GM13976 (cell line): ENCODE results near the gene NENF.
"Not testable (repeated sequence)": the region's sequence is repeated elsewhere in the genome, so short reads cannot be mapped to it uniquely, and the experiment has no call there.

Source experiments
- DNase-seq: peaks from one replicate; pipeline ENCODE4 v3.0.0; 2012; ENCODE audit warnings: low spot score
- in situ Hi-C: fragments of 300-500 bp; cut with MboI; formaldehyde crosslinking; loops from one replicate; pipeline ENCODE4 v1.12.0; 2022; ENCODE audit warnings: low sequenced_read_pairs, mixed read lengths, inconsistent platforms; ENCODE audit not compliant: unreplicated experiment
- TF ChIP-seq, protein P1 (sequence below): IDR thresholded peaks from 2 replicates; pipeline ENCODE4 v1.5.1; 2012; ENCODE audit warnings: borderline replicate concordance, mild to moderate bottlenecking; ENCODE audit not compliant: insufficient read depth; ENCODE audit errors: extremely low read depth, missing control alignments, control extremely low read depth

NENF gene

DNA sequence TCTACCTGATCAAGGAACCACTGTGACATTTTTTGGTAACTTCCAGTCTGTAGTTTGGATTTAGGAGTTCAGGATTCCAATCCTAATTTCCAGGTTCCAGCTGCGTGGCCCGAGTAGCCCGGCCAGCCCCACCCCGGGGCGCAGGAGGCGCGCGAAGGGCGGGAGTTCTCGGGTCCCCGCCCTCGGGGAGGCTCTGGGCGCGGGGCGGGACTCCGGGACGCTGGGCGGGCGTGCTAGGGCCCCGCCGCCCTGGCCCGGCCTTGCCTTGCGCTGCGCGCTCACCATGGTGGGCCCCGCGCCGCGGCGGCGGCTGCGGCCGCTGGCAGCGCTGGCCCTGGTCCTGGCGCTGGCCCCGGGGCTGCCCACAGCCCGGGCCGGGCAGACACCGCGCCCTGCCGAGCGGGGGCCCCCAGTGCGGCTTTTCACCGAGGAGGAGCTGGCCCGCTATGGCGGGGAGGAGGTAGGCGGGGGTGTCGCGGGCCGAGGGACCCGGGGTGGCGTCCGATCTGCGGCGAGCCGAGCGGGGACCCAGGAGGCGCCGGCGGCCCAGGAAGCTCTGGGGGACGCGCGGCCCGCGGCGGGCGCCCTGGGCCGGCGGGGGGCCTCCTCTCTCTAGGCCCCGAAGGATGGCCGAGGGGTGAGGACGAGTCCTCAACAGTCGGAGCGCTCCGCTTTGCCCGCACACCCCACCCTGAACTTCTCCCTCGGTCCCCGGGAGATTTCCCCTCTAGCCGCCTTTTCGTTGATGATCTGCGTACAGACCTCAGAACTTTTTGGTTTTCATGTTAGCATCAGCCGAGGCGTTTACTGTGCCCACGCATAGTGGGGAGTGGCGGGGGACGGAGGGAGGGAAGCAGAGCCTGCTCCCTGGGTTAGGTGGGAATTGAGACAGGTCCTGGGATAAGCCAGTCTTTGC lies at the start of gene NENF:
Gene NENF, plus strand, starts transcription at position 260 of the 916 bp plus-strand sequence. Its CDS starts 24 bp downstream, at position 284.
- in situ Hi-C loops: no loop called here
- TF ChIP-seq, protein P1, sequence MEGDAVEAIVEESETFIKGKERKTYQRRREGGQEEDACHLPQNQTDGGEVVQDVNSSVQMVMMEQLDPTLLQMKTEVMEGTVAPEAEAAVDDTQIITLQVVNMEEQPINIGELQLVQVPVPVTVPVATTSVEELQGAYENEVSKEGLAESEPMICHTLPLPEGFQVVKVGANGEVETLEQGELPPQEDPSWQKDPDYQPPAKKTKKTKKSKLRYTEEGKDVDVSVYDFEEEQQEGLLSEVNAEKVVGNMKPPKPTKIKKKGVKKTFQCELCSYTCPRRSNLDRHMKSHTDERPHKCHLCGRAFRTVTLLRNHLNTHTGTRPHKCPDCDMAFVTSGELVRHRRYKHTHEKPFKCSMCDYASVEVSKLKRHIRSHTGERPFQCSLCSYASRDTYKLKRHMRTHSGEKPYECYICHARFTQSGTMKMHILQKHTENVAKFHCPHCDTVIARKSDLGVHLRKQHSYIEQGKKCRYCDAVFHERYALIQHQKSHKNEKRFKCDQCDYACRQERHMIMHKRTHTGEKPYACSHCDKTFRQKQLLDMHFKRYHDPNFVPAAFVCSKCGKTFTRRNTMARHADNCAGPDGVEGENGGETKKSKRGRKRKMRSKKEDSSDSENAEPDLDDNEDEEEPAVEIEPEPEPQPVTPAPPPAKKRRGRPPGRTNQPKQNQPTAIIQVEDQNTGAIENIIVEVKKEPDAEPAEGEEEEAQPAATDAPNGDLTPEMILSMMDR: no peak
- DNase-seq: peak; percentile 97

DNA sequence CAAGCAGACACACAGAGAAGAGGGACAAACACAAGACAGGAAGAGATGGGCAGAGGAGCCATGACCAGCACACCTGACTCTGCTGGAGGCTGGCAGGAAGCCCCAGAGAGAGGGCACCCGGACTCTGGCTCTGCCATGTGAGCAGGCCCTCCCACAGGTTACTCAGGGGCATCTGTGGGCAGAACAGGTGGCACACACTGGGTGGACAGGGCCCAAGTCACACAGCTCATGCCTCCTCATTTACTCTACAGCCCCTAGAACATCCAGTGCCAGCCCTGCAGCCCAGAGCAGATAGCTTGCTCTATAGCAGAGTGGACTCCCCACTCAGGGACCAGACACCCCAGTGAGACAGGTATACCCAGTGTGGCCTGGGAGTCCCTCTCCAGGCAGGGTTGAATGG lies 46.7 kb upstream of the NENF start:
- no peak for DNase-seq
- TF ChIP-seq, protein P1: no peak
- in situ Hi-C loops: no loop called here

DNA sequence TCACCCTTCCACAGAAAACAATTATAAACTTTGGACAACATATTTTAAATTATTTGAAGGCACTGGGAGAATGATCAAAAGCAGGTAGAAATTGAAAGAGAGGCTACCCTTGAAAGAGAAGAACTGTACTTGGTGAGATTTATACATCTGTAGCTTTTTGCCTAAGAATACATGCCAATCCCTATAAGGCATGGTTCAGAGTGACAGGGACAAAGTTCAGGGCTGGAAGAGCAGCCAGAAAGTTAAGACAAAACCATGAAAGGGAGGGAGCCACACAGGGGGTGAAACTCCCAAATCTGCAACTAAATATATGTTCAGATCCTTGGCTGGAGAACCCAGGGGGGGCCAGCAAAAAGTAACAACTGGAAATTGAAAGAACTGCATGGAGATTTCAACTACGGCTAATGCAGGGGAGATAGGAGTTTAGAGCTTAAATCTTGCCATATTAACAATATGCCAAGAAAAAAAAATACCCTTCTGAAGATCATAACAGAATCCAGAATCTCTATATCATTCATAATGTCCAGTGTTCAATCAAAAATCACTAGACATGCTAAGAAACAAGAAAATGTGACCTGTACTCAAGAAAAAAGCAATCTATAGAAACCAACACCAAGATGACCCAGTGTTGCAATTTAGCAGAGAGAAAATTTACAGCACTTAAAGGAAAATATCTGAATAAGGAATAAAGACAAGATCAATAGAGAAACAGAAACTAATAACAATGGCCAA lies 43.6 kb upstream of the NENF start:
- in situ Hi-C loops: no loop called here
- no peak for DNase-seq
- TF ChIP-seq, protein P1: no peak

DNA sequence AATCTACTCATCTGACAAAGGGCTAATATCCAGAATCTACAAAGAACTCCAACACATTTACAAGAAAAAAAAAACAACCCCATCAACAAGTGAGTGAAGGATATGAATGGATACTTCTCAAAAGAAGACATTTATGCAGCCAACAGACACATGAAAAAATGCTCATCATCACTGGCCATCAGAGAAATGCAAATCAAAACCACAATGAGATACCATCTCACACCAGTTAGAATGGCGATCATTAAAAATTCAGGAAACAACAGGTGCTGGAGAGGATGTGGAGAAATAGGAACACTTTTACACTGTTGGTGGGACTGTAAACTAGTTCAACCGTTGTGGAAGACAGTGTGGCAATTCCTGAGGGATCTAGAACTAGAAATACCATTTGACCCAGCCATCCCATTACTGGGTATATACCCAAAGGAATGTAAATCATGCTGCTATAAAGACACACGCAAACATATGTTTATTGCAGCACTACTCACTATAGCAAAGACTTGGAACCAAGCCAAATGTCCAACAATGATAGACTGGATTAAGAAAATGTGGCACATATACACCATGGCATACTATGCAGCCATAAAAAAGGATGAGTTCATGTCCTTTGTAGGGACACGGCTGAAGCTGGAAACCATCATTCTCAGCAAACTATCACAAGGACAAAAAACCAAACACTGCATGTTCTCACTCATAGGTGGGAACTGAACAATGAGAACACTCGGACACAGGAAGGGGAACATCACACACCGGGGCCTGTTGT lies 36.9 kb upstream of the NENF start:
- DNase-seq, in situ Hi-C loops: not testable (repeated sequence)

DNA sequence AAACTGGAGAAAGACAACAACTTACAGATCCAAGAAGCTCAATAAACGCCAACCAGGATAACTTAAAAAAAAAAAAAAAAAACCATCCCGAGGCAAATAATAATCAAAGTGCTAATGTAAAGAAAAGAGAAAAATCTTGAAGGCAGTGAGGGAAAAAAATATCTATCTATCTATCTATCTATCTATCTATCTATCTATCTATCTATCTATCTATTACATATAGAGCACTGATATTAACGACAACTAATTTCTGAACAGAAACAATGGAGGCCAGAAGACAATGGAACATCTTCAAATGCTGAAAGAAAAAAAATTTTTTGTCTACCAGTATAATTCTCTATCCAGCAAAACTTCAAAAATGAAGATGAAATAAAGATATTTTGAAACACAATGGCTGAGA lies 36.1 kb upstream of the NENF start:
- in situ Hi-C loops: no loop called here
- TF ChIP-seq, protein P1: no peak

DNA sequence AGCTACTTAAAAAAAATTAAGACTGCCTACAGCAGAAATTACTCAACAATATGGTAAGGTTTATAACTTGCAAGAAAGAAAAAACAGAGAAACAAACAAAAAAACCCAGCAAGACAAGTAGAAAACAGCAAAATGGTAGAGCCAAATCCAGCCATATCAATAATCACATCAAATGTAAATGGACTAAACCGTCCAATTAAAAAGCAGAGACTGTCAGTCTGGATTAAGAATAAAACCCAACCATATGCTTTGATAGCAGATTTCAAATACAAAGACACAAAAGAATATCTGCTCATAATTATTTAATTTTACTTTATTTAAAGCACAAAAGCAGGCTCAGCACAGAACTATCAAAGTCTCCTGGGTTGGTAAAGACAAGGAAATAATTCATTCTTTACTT lies 35.5 kb upstream of the NENF start:
- TF ChIP-seq, protein P1: no peak
- DNase-seq: no peak
- in situ Hi-C loops: no loop called here

More for the DNA sequence above, 36.1 kb upstream of the NENF start:
- DNase-seq: no peak

DNA sequence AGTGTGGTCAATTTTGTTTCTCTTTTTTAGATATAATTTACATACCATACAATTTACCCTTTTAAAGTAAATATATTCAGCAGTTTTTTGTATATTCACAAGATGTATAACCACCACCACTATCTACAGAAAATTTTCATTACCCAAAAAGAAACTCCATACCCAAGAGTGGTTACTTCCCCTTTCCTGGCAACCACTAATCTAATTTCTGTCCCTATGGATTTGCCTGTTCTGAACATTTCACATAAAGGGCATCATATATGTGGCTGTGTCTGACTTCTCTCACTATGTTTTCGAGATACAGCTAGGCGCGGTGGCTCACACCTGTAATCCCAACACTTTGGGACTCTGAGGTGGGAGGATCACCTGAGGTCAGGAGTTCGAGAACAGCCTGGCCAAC lies 31.7 kb upstream of the NENF start:
- in situ Hi-C loops: no loop called here
- no peak for DNase-seq
- TF ChIP-seq, protein P1: no peak
